ENCODE results near the gene ISCA1.

ISCA1 gene

DNA sequence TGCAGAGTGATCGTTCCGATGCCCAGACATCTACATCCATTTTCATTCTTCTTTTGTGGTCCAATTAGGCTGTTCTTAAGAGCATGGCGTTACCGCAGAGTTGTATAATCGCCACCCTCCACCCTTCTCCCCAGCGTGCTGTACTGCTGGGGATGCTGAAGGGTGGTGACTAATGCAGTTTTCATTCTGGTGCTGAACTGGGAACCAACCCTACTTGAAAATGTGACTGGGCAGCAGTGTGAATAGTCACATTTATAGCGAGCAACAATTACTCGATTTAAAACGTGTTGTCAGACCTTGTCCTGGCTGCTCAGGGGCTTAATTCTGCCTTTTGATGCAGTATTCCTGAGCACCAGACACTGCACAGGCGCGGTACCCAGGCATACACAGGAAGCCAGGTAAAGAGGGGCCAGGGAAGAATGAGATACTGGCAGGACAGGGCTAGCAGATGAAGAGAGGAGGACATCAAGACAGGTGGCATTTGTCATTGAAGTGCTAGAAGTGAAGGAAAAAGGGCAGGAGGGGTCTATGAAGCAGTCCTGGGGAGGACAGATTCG lies 719 bp upstream of the ISCA1 start:
- TF ChIP-seq ZC3H10 (CRISPR knock-in tag; IDR thresholded peaks at IDR 0.05) (no peak), BACH2 (CRISPR knock-in tag; IDR thresholded peaks at IDR 0.05; ENCODE audit: borderline replicate concordance) (no peak), RARB (CRISPR knock-in tag; IDR thresholded peaks at IDR 0.05) (no peak), ZNF8 (CRISPR knock-in tag; IDR thresholded peaks at IDR 0.05) (no peak), PPARA (CRISPR knock-in tag; IDR thresholded peaks at IDR 0.05; ENCODE audit: borderline replicate concordance) (no peak), ZFP3 (CRISPR knock-in tag; IDR thresholded peaks at IDR 0.05) (no peak), OSR1 (CRISPR knock-in tag; IDR thresholded peaks at IDR 0.05) (no peak), TCF4 (CRISPR knock-in tag; IDR thresholded peaks at IDR 0.05; ENCODE audit: borderline replicate concordance) (no peak), ARNTL (CRISPR knock-in tag; IDR thresholded peaks at IDR 0.05; ENCODE audit: borderline replicate concordance, low read depth) (no peak), SNAI2 (CRISPR knock-in tag; IDR thresholded peaks at IDR 0.05) (no peak), ZFP30 (CRISPR knock-in tag; IDR thresholded peaks at IDR 0.05) (no peak), ZNF70 (CRISPR knock-in tag; IDR thresholded peaks at IDR 0.05) (no peak), ISL1 (CRISPR knock-in tag; IDR thresholded peaks at IDR 0.05) (no peak), ZNF565 (CRISPR knock-in tag; conservative IDR thresholded peaks at IDR 0.05; ENCODE audit: low read depth) (no peak)
- TF ChIP-seq, protein P1, sequence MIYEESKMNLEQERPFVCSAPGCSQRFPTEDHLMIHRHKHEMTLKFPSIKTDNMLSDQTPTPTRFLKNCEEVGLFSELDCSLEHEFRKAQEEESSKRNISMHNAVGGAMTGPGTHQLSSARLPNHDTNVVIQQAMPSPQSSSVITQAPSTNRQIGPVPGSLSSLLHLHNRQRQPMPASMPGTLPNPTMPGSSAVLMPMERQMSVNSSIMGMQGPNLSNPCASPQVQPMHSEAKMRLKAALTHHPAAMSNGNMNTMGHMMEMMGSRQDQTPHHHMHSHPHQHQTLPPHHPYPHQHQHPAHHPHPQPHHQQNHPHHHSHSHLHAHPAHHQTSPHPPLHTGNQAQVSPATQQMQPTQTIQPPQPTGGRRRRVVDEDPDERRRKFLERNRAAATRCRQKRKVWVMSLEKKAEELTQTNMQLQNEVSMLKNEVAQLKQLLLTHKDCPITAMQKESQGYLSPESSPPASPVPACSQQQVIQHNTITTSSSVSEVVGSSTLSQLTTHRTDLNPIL (CRISPR knock-in tag; IDR thresholded peaks at IDR 0.05; ENCODE audit: low read depth), result no peak
- TF ChIP-seq, protein P2, sequence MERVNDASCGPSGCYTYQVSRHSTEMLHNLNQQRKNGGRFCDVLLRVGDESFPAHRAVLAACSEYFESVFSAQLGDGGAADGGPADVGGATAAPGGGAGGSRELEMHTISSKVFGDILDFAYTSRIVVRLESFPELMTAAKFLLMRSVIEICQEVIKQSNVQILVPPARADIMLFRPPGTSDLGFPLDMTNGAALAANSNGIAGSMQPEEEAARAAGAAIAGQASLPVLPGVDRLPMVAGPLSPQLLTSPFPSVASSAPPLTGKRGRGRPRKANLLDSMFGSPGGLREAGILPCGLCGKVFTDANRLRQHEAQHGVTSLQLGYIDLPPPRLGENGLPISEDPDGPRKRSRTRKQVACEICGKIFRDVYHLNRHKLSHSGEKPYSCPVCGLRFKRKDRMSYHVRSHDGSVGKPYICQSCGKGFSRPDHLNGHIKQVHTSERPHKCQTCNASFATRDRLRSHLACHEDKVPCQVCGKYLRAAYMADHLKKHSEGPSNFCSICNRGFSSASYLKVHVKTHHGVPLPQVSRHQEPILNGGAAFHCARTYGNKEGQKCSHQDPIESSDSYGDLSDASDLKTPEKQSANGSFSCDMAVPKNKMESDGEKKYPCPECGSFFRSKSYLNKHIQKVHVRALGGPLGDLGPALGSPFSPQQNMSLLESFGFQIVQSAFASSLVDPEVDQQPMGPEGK (CRISPR knock-in tag; IDR thresholded peaks at IDR 0.05; ENCODE audit: borderline replicate concordance), result no peak
- ATAC-seq, result peak; percentile 53

DNA sequence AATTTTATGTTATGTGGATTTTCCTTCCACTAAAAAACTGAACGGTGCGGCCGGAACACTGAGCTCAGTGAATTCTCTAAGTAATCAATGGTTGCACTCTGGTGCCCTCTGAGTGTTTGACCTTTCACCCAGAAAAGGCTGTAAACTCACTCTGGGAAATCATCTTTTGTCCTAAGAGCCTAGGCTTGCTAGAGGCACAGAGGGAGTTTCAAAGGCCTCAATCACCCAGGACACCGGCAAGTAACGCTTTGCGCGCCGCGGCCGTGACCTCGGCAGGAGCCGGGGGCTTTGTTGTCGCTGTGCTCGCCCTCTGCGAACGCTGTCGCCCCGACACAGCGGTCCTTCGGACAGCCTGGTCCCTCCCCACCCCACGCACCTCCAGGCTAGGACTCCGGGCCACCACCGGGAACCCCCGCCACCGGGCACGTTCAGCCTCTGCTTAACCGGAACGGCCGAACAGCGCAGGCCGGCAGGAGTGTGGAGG lies 703 bp downstream of the ISCA1 start:
- no peak for ATAC-seq
- TF ChIP-seq OSR1 (CRISPR knock-in tag; IDR thresholded peaks at IDR 0.05) (no peak), TOX (CRISPR knock-in tag; IDR thresholded peaks at IDR 0.05; ENCODE audit: borderline replicate concordance) (no peak), ZFP30 (CRISPR knock-in tag; IDR thresholded peaks at IDR 0.05) (no peak), CSDC2 (CRISPR knock-in tag; IDR thresholded peaks at IDR 0.05) (no peak)
- TF ChIP-seq, protein P2 (CRISPR knock-in tag; IDR thresholded peaks at IDR 0.05; ENCODE audit: borderline replicate concordance), result no peak

DNA sequence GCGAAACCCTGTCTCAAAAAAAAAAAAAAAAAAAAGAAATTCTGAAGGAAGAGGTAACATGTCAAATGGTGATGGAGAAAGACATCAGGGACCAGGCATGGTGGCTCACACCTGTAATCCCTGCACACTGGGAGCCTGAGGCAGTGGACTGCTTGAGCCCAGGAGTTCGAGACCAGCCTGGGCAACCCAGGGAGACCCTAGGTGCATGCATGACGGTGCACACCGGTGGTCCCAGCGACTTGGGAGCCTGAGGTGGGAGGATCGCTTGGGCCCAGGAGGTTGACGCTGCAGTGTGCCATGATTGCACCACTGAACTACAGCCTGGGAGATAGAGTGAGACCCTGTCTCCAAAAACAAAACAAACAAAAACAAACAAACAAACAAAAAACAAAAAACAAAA lies 1.8 kb downstream of the ISCA1 start:
- ATAC-seq, result no peak
- TF ChIP-seq, protein P3, sequence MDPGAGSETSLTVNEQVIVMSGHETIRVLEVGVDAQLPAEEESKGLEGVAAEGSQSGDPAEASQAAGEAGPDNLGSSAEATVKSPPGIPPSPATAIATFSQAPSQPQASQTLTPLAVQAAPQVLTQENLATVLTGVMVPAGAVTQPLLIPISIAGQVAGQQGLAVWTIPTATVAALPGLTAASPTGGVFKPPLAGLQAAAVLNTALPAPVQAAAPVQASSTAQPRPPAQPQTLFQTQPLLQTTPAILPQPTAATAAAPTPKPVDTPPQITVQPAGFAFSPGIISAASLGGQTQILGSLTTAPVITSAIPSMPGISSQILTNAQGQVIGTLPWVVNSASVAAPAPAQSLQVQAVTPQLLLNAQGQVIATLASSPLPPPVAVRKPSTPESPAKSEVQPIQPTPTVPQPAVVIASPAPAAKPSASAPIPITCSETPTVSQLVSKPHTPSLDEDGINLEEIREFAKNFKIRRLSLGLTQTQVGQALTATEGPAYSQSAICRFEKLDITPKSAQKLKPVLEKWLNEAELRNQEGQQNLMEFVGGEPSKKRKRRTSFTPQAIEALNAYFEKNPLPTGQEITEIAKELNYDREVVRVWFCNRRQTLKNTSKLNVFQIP (CRISPR knock-in tag; IDR thresholded peaks at IDR 0.05; ENCODE audit: borderline replicate concordance, low read depth), result no peak
- TF ChIP-seq, protein P2 (CRISPR knock-in tag; IDR thresholded peaks at IDR 0.05; ENCODE audit: borderline replicate concordance), result no peak
- no peak for TF ChIP-seq ZC3H10 (CRISPR knock-in tag; IDR thresholded peaks at IDR 0.05)
- no peak for TF ChIP-seq ZNF8 (CRISPR knock-in tag; IDR thresholded peaks at IDR 0.05)
- TF ChIP-seq, protein P4, sequence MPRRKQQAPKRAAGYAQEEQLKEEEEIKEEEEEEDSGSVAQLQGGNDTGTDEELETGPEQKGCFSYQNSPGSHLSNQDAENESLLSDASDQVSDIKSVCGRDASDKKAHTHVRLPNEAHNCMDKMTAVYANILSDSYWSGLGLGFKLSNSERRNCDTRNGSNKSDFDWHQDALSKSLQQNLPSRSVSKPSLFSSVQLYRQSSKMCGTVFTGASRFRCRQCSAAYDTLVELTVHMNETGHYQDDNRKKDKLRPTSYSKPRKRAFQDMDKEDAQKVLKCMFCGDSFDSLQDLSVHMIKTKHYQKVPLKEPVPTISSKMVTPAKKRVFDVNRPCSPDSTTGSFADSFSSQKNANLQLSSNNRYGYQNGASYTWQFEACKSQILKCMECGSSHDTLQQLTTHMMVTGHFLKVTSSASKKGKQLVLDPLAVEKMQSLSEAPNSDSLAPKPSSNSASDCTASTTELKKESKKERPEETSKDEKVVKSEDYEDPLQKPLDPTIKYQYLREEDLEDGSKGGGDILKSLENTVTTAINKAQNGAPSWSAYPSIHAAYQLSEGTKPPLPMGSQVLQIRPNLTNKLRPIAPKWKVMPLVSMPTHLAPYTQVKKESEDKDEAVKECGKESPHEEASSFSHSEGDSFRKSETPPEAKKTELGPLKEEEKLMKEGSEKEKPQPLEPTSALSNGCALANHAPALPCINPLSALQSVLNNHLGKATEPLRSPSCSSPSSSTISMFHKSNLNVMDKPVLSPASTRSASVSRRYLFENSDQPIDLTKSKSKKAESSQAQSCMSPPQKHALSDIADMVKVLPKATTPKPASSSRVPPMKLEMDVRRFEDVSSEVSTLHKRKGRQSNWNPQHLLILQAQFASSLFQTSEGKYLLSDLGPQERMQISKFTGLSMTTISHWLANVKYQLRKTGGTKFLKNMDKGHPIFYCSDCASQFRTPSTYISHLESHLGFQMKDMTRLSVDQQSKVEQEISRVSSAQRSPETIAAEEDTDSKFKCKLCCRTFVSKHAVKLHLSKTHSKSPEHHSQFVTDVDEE (CRISPR knock-in tag; IDR thresholded peaks at IDR 0.05), result no peak
- TF ChIP-seq, protein P5, sequence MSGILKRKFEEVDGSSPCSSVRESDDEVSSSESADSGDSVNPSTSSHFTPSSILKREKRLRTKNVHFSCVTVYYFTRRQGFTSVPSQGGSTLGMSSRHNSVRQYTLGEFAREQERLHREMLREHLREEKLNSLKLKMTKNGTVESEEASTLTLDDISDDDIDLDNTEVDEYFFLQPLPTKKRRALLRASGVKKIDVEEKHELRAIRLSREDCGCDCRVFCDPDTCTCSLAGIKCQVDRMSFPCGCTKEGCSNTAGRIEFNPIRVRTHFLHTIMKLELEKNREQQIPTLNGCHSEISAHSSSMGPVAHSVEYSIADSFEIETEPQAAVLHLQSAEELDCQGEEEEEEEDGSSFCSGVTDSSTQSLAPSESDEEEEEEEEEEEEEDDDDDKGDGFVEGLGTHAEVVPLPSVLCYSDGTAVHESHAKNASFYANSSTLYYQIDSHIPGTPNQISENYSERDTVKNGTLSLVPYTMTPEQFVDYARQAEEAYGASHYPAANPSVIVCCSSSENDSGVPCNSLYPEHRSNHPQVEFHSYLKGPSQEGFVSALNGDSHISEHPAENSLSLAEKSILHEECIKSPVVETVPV (CRISPR knock-in tag; IDR thresholded peaks at IDR 0.05), result no peak
- TF ChIP-seq RARB (CRISPR knock-in tag; IDR thresholded peaks at IDR 0.05), result no peak
- no peak for TF ChIP-seq TCF4 (CRISPR knock-in tag; IDR thresholded peaks at IDR 0.05; ENCODE audit: borderline replicate concordance)
- TF ChIP-seq ZNF565 (CRISPR knock-in tag; conservative IDR thresholded peaks at IDR 0.05; ENCODE audit: low read depth), result no peak
- TF ChIP-seq ARNTL (CRISPR knock-in tag; IDR thresholded peaks at IDR 0.05; ENCODE audit: borderline replicate concordance, low read depth), result no peak
- no peak for TF ChIP-seq SNAI2 (CRISPR knock-in tag; IDR thresholded peaks at IDR 0.05)
- TF ChIP-seq ZFP3 (CRISPR knock-in tag; IDR thresholded peaks at IDR 0.05), result no peak
- TF ChIP-seq TOX (CRISPR knock-in tag; IDR thresholded peaks at IDR 0.05; ENCODE audit: borderline replicate concordance), result no peak
- TF ChIP-seq, protein P1 (CRISPR knock-in tag; IDR thresholded peaks at IDR 0.05; ENCODE audit: low read depth), result no peak

Data from SK-N-SH treated with all-trans-retinoic acid at 6 μM for 48 hours (cell line).